Hepatocyte (in vitro differentiated cells): Measurements from ENCODE around the gene FNBP1L. TPM values are rescaled to one million over a fixed set of nuclear protein-coding genes. Genes with fewer than 3 reads are reported as not detected.

Experiments used
- DNase-seq: peaks from one replicate; pipeline ENCODE4 v3.0.0-alpha.2; 2016; ENCODE audit warnings: low spot score
- H2AFZ ChIP-seq: fragments of 200-600 bp; sonication (generic); 2 replicates; pipeline ENCODE4 v1.6.0; 2016; ENCODE audit warnings: antibody characterized with exemption, mild to moderate bottlenecking
- H3K27ac ChIP-seq: fragments of 200-600 bp; sonication (generic); 2 replicates; pipeline ENCODE4 v1.5.1; 2016; ENCODE audit warnings: mild to moderate bottlenecking
- H3K27me3 ChIP-seq: fragments of 200-600 bp; sonication (generic); 2 replicates; pipeline ENCODE4 v1.6.1; 2016
- H3K36me3 ChIP-seq: fragments of 200-600 bp; sonication (generic); replicated peaks from 2 replicates; pipeline ENCODE4 v1.5.1; 2016; ENCODE audit warnings: low read depth; ENCODE audit not compliant: insufficient read depth
- H3K4me1 ChIP-seq: fragments of 200-600 bp; sonication (generic); 2 replicates; pipeline ENCODE4 v1.5.1; 2016; ENCODE audit warnings: mild to moderate bottlenecking, moderate library complexity; ENCODE audit not compliant: insufficient read depth
- H3K4me2 ChIP-seq: fragments of 200-600 bp; sonication (generic); 2 replicates; pipeline ENCODE4 v1.6.0; 2016
- H3K4me3 ChIP-seq: fragments of 200-600 bp; sonication (generic); 2 replicates; pipeline ENCODE4 v1.5.1; 2016; ENCODE audit warnings: mild to moderate bottlenecking
- H3K79me2 ChIP-seq: fragments of 200-600 bp; sonication (generic); 2 replicates; pipeline ENCODE4 v1.6.0; 2017; ENCODE audit warnings: mild to moderate bottlenecking
- H3K9me2 ChIP-seq: fragments of 200-600 bp; sonication (generic); replicated peaks from 2 replicates; pipeline ENCODE4 v1.6.0; 2017; ENCODE audit warnings: mild to moderate bottlenecking; ENCODE audit not compliant: insufficient read depth
- H3K9me3 ChIP-seq: fragments of 200-600 bp; sonication (generic); 2 replicates; pipeline ENCODE4 v1.5.1; 2016; ENCODE audit warnings: low read depth, mild to moderate bottlenecking
- H4K20me1 ChIP-seq: fragments of 200-600 bp; sonication (generic); 2 replicates; pipeline ENCODE4 v1.6.0; 2016; ENCODE audit warnings: mild to moderate bottlenecking; ENCODE audit not compliant: insufficient read depth, poor library complexity, severe bottlenecking
- EZH2 ChIP-seq: fragments of 200-600 bp; sonication (generic); IDR thresholded peaks from 2 replicates; pipeline ENCODE4 v1.6.1; 2016; ENCODE audit warnings: antibody characterized with exemption, mild to moderate bottlenecking, borderline replicate concordance
- EZH2phosphoT487 ChIP-seq: fragments of 200-600 bp; sonication (generic); IDR thresholded peaks from one replicate; pipeline ENCODE4 v1.6.1; 2018; ENCODE audit warnings: antibody characterized with exemption, mild to moderate bottlenecking, low read depth, moderate library complexity; ENCODE audit not compliant: unreplicated experiment, severe bottlenecking
- WGBS: methylation state at CpG from one replicate; pipeline ENCODE4 v1.1.6; 2016; ENCODE audit warnings: low lambda C conversion rate; ENCODE audit errors: missing lambda C conversion rate; 5-methylcytosine and 5-hydroxymethylcytosine counted together
- polyA plus RNA-seq: library from polyadenylated mRNA; unstranded; fragments of >200 nt; fragmentation: Nextera tagmentation; extraction: Ambion mirVana; gene quantifications from 2 replicates; pipeline ENCODE4 v1.2.1, GENCODE V29; 2016
- total RNA-seq: library from RNA; depleted of rRNA; stranded (reverse); fragments of >200 nt; gene quantifications from 2 replicates; pipeline ENCODE4 v1.2.3, GENCODE V29; 2014
- TF ChIP-seq, protein P1 (sequence below): fragments of 200-600 bp; sonication (generic); IDR thresholded peaks from 2 replicates; pipeline ENCODE4 v1.5.1; 2016; ENCODE audit warnings: antibody characterized with exemption, mild to moderate bottlenecking; ENCODE audit not compliant: poor library complexity

The FNBP1L gene
- total and polyA plus RNA-seq, 2 experiments from 2014 or later: 46.8 to 98.8 TPM

DNA sequence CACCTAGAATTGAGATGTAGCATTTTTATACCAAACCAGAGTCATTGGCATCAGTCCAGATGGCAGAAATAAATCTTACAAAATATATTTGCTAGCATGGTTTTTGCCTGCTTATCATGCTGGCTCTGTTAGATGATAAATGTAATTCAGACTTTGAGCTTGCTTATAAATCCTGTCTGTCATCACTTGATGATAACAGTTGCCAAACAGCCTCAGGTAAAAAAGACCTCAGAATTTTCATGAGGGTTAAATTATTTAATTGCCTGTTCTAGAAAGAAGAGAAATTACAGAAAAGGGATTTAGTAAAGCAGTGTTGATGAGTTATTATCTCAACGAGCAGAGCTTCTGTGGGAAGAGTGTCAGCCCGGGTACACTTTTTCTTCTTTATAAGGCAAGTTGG, 83.3 kb downstream of the FNBP1L start:
- Histone ChIP-seq H3K79me2 (peaks cover 3% of the 10 kb centered on the region), H2AFZ (no peak overlapping the region), H3K9me2 (no peaks in the 10 kb centered on the region), H3K27ac (no peak overlapping the region), H3K4me1 (no peaks in the 10 kb centered on the region), H3K4me2 (no peak overlapping the region), H3K27me3 (no peaks in the 10 kb centered on the region), H3K36me3 (no peaks in the 10 kb centered on the region), H3K4me3 (no peak overlapping the region), H3K9me3 (no peaks in the 10 kb centered on the region), H4K20me1 (no peaks in the 10 kb centered on the region)
- DNase-seq: no peak
- 68% methylated on average over 2 of the region's 2 CpGs for WGBS
- TF ChIP-seq EZH2 (no peak), EZH2phosphoT487 (no peak)
- TF ChIP-seq, protein P1, sequence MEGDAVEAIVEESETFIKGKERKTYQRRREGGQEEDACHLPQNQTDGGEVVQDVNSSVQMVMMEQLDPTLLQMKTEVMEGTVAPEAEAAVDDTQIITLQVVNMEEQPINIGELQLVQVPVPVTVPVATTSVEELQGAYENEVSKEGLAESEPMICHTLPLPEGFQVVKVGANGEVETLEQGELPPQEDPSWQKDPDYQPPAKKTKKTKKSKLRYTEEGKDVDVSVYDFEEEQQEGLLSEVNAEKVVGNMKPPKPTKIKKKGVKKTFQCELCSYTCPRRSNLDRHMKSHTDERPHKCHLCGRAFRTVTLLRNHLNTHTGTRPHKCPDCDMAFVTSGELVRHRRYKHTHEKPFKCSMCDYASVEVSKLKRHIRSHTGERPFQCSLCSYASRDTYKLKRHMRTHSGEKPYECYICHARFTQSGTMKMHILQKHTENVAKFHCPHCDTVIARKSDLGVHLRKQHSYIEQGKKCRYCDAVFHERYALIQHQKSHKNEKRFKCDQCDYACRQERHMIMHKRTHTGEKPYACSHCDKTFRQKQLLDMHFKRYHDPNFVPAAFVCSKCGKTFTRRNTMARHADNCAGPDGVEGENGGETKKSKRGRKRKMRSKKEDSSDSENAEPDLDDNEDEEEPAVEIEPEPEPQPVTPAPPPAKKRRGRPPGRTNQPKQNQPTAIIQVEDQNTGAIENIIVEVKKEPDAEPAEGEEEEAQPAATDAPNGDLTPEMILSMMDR: no peak

DNA sequence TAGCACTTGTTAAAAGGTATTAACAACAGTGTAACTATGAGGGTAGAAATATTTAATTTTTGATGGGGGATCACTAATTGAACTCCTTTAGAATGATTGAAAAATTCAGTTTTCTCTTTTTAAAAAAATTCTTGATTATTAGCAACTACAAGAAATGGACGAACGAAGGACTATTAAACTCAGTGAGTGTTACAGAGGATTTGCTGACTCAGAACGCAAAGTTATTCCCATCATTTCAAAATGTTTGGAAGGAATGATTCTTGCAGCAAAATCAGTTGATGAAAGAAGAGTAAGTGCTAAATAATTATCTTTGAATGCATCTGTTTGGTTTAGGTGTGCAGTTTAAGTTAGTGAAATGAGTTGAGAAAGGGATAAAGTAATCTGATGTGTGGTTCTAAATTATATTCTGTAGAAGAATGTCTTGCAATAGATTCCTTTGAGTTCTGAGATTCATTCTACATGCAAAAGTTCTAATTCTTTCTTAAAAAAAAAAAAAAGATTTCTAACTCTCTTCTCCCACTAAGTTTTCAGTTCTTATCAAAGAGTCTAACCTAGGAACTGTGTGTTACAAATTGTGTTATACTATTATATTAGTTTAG, 85.0 kb downstream of the FNBP1L start:
- TF ChIP-seq, protein P1: no peak
- TF ChIP-seq EZH2 (no peak), EZH2phosphoT487 (no peak)
- no peaks in the 10 kb centered on the region for H3K9me3 ChIP-seq
- no peak overlapping the region for H3K4me3 ChIP-seq
- no peak overlapping the region for H2AFZ ChIP-seq
- H3K79me2 ChIP-seq: peaks cover 3% of the 10 kb centered on the region
- no peaks in the 10 kb centered on the region for H4K20me1 ChIP-seq
- no peak overlapping the region for H3K4me2 ChIP-seq
- H3K36me3 ChIP-seq: no peaks in the 10 kb centered on the region
- H3K27ac ChIP-seq: no peak overlapping the region
- no peaks in the 10 kb centered on the region for H3K27me3 ChIP-seq
- no peaks in the 10 kb centered on the region for H3K9me2 ChIP-seq
- WGBS: 99% methylated on average over 3 of the region's 3 CpGs
- DNase-seq: no peak
- no peaks in the 10 kb centered on the region for H3K4me1 ChIP-seq

DNA sequence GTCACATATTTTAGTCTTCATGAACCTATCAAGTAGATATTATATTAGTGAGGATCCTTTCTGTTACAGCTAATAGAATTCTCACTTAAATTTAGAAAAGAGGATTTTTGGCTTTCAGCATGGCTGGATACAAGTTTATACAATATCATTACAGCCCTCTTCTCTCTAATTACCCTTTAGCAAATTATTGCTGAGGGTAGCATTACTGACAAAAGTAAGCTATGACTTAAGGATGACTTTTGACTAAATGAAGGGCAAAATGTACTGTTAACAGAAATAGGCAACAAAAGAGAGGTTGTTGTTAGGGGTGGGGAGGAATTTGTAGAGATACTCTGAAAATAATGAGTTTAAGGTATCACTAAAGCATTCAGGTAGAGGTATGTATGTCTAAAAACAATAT, 85.8 kb downstream of the FNBP1L start:
- Histone ChIP-seq H4K20me1 (no peaks in the 10 kb centered on the region), H3K36me3 (no peaks in the 10 kb centered on the region), H3K4me1 (no peaks in the 10 kb centered on the region), H3K9me3 (no peaks in the 10 kb centered on the region), H3K4me2 (no peak overlapping the region), H3K27me3 (no peaks in the 10 kb centered on the region), H3K4me3 (no peak overlapping the region), H3K9me2 (no peaks in the 10 kb centered on the region), H2AFZ (no peak overlapping the region), H3K79me2 (peaks cover 3% of the 10 kb centered on the region), H3K27ac (no peak overlapping the region)
- TF ChIP-seq, protein P1: no peak
- TF ChIP-seq EZH2phosphoT487 (no peak), EZH2 (no peak)
- no peak for DNase-seq

DNA sequence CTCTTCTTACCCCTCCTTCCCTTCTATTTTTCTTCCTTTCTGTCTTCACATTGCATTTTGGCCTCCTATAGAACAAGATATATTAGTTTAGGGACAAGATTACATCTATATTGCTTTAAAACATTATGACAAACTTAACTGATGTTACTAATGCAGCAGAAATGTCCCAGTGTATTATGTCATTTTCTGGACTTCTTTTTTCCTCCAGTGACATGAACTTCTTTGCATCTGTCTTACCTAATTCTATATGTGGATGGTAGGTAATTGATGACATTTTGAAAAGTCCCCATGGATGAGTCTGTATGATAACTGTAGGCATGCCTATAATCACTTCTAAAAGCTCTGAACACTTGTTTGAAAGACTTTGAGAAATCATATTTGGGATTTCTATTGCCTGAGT, 89.5 kb downstream of the FNBP1L start:
- Histone ChIP-seq H3K79me2 (peaks cover 3% of the 10 kb centered on the region), H2AFZ (no peak overlapping the region), H3K27ac (no peak overlapping the region), H3K4me3 (no peak overlapping the region), H3K4me2 (no peak overlapping the region), H3K4me1 (no peaks in the 10 kb centered on the region), H3K9me2 (no peaks in the 10 kb centered on the region), H3K9me3 (no peaks in the 10 kb centered on the region), H4K20me1 (no peaks in the 10 kb centered on the region), H3K36me3 (no peaks in the 10 kb centered on the region), H3K27me3 (no peaks in the 10 kb centered on the region)
- TF ChIP-seq EZH2phosphoT487 (no peak), EZH2 (no peak)
- TF ChIP-seq, protein P1: no peak
- no peak for DNase-seq
